NCI-H1417 treated with DMSO at 0.1 percent for 48 hours (cell line): ENCODE results near the gene OR12D3.
"Not testable (repeated sequence)": the region's sequence is repeated elsewhere in the genome, so short reads cannot be mapped to it uniquely, and the experiment has no call there.

Source experiments
- DNase-seq: peaks from one replicate; lab custom pipeline; 2025; lab: John Stamatoyannopoulos, UW

OR12D3 gene, protein sequence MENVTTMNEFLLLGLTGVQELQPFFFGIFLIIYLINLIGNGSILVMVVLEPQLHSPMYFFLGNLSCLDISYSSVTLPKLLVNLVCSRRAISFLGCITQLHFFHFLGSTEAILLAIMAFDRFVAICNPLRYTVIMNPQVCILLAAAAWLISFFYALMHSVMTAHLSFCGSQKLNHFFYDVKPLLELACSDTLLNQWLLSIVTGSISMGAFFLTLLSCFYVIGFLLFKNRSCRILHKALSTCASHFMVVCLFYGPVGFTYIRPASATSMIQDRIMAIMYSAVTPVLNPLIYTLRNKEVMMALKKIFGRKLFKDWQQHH

DNA sequence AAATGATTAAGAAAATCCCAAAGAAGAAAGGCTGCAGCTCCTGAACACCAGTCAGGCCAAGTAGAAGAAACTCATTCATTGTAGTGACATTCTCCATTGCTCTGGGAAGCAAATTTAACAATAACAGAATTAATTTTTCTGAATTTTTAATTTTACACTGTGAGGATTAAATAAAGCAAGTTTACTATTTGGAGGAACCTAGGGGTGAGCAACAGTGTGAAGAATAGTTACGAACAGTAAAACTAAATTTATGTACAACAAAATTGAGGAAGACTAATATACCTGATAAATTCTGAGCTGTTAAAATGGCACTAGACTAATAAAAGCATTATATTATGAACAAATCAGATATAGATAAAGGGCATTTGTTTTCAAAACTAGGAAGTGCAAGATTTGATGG lies at the start of gene OR12D3:
TSS of gene OR12D3 (minus strand) at position 101 of the 400 bp plus-strand sequence. CDS start at position 97, 4 bp downstream.
- no peak for DNase-seq

DNA sequence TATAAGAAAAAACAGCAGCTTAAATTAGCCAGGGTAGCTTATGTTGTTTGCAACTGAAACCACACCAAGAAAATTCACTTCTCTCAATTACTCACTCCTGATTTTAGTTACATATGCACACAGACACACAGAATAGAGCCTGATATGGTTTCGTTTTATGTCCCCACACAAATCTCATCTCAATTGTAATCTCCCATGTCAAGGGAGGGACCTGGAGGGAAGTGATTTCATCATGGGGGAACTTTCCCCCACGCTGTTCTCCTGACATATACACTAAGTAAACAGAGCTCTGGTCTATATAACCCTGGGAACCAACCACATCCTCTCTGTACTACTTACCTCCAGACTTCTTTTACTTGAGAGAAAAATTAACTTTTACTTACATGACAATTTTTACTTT lies 49.5 kb upstream of the OR12D3 start:
- DNase-seq, result no peak

DNA sequence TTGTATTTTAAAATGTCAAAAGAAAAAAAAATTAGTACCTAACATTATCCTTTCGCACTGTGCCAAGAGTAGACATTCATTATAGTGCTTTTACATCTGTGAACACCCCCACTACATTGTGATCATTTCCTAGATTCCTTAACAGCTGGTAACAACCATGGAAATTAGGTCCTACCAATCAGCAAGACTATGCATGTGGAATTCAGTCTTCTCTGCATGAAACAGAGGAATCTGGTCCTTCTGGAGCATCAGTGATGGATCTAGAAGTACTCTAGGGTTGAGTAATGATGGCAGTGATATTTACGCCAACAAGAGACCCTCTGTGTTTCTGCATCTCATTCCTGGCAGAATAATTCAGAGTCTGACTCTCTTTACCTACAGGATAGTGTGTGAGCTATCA lies 49.1 kb upstream of the OR12D3 start:
- no peak for DNase-seq

GRCh38 chr6:29419516-29419915 lies 44.4 kb upstream of the OR12D3 start:
- no peak for DNase-seq

GRCh38 chr6:29414588-29414987 lies 39.5 kb upstream of the OR12D3 start, which contains the start of gene OR12D1:
Gene OR12D1 (plus strand): TSS chr6:29414928.
- DNase-seq, result no peak

DNA sequence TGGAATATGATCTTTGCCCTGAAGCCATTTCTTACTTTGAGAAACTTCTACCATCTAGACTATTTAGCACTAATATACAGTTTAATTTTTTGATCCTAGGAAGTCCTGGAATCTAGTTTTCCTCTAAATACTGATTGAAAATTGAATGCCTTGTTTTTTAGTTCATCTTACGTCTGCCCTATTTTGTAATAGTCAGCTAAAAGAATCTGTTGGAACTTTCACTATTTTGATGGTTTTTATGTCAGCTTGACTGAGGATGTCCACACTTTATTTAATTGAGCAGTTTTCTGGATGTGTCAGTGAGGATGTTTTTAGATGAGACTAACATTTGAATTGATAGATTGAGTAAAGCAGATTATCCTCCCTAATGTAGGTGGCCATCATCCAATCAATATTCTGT lies 28.7 kb upstream of the OR12D3 start:
- no peak for DNase-seq

- no peak for DNase-seq
Measured at GRCh38 chr6:29399525-29399924, 24.4 kb upstream of the OR12D3 start.

DNA sequence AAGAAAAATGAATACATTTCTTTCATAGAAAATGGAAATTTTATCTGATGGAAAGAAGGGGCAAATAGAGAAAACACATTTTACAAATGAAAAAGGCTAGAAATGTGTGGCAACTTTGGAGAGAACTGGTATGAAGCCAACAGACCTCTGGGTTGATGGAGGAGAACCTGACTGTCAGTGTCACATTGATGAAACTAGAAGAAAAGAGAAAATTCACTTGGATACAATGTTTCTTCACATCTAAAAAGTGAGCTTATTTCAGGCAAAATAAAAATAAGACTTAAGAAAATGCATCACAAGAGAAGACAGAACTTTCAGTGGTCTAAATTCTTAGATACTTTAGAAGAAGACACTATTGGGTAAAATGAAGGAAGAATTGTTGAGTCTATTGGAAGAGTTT lies 20.2 kb upstream of the OR12D3 start, which contains the start of gene OR12D2:
TSS of gene OR12D2 (plus strand) at position 301 of the 400 bp plus-strand sequence. CDS start 1,069 bp downstream, outside the sequence.
- no peak for DNase-seq

DNA sequence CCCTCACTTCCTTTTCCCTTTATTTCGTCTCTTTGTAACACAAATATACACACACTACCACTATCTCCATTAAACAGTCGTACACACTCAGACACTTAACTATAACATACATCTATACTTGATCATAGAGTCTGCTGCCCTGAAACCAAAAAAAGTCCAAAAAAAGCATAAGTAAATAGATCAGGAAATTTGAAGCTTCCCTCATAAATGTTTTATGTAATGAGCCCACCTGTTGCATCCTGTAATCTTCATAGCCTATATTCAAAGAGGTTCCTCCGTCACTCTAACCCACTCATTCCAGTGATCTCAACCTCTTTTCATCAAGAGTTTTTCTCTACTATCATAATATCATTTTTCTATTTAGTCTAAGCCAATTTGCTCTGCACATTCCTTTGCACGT lies 13.4 kb upstream of the OR12D3 start:
- no peak for DNase-seq

DNA sequence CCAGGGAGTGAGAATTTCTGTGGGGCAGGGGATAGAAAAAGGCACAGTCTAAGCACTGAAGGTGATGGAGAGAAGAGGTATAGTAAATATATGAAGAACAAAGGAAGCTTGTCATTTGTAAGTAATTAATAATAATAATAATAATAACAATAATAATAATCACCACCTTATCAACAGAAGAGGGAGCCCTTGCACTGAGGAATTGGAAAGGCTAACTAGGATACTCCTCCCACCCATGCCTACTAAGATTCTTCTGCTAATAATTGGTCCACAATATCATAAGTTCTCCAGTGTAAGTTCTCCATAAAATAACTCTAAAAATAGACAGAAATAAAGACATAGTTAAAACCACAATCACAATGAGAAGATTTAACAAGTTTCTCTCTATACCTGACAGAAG lies 912 bp upstream of the OR12D3 start:
- DNase-seq, result no peak

DNA sequence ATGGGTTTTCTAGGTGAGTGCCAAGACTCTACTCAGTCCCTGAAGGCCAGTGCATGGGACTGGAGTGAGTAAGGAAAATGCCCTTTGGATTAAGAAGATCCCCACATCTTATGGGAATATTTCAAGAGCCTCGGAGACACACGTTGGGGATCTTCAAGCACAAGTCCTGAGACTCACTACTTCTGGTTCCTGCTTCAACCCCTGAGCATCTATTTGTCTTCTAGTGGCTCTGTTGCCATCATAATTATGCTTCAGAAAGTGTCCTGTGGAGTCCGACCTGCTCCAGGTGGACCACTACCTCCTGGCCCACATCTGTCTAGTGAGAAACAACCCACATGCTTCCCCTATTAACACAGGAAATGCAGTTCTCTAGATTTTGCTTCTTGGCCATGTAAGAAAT lies 6.3 kb downstream of the OR12D3 start, which contains the start of gene OR5V1:
TSS of gene OR5V1 (minus strand) at position 101 of the 400 bp plus-strand sequence. CDS start 12,670 bp downstream, outside the sequence.
- no peak for DNase-seq

DNA sequence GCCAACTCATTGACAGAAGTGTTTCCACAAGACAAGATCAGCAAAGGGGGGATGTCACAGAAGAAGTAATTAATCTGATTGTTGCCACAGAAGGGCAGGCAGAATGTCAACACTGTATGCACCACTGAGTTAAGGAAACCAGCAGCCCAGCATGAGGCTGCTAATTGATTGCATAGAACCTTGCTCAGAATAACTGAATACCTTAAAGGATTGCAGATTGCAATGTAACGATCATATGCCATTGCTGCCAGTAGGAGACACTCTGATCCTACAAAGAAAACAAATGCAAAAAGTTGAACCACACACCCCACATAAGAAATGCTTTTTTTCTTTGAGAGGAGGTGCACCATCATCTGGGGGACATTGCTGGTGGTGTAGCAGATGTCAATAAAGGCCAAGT lies 19.5 kb downstream of the OR12D3 start:
- no peak for DNase-seq

GRCh38 chr6:29354980-29355379 lies 20.1 kb downstream of the OR12D3 start:
- DNase-seq, result no peak

DNA sequence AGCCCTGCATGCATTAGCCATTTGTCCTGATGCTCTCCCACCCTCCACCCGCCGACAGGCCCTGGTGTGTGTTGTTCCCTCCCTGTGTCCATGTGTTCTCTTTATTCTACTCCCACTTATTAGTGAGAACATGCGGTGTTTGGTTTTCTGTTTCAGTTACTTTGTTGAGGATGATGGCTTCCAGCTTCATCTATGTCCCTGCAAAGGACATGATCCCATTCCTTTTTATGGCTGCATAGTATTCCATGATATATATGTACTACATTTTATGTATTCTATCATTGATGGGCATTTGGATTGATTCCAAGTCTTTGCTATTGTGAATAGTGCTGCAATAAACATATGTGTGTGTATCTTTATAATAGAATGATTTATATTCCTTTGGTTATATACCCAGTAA lies 25.7 kb downstream of the OR12D3 start:
- DNase-seq, result not testable (repeated sequence)

- DNase-seq, result no peak
Measured at GRCh38 chr6:29345380-29345779, 29.7 kb downstream of the OR12D3 start.

DNA sequence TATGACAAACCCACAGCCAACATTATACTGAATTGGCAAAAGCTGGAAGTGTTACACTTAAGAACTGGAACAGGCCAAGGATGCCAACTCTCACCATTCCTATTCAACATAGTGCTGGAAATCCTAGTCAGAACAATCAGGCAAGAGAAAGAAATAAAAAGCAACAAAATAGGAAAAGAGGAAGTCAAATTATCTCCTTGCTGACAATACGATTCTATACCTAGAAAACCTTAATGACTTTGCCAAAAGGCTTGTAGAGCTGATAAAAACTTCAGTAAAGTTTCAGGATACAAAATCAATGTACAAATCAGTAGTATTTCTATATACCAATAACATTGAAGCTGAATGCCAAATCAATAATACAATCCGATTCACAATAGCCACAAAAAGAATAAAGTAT lies 38.8 kb downstream of the OR12D3 start:
- no peak for DNase-seq

- no peak for DNase-seq
Measured at GRCh38 chr6:29332676-29333075, 42.4 kb downstream of the OR12D3 start.

- no peak for DNase-seq
Measured at GRCh38 chr6:29325777-29326176, 49.3 kb downstream of the OR12D3 start.
